ENCODE data around the gene ARL6IP4.

The ARL6IP4 gene

GRCh38 chr12:122948605-122949004 lies 31.9 kb upstream of the ARL6IP4 start:
- Histone ChIP-seq H3K36me3 (ENCODE audit: control insufficient read depth, insufficient read depth, low read length) (no peaks in the 10 kb centered on the region), H3K9ac (ENCODE audit: low read length) (no peak overlapping the region), H3K27me3 (ENCODE audit: control insufficient read depth, insufficient read depth, low read length) (no peaks in the 10 kb centered on the region), H3K4me3 (ENCODE audit: low read length) (no peak overlapping the region), H3K27ac (ENCODE audit: low read depth, low read length) (no peak overlapping the region), H3K4me1 (ENCODE audit: control insufficient read depth, insufficient read depth, low read length) (no peaks in the 10 kb centered on the region)

DNA sequence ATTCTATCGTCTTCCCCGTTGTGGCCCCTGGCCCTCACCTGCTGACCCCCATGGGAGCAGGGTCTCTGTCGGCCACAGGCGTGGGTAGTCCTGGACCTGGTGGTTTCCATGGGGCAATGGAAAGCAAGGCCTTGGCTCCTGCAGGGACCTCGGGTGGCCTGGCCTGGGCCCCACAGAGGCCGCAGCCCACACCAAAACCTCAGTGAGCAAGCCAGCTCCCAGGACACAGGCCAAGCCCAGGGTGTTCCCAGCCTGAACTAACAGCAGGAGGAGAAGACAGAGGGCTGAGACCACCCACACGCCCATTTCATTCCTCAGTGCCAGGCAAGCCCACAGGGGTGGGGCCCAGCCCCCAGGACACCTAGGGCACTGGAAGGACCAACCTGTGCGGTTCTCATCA lies 31.1 kb upstream of the ARL6IP4 start:
- no peaks in the 10 kb centered on the region for H3K36me3 ChIP-seq (ENCODE audit: control insufficient read depth, insufficient read depth, low read length)
- H3K27me3 ChIP-seq (ENCODE audit: control insufficient read depth, insufficient read depth, low read length): no peaks in the 10 kb centered on the region
- no peak overlapping the region for H3K27ac ChIP-seq (ENCODE audit: low read depth, low read length)
- no peak overlapping the region for H3K4me3 ChIP-seq (ENCODE audit: low read length)
- no peak overlapping the region for H3K9ac ChIP-seq (ENCODE audit: low read length)
- no peaks in the 10 kb centered on the region for H3K4me1 ChIP-seq (ENCODE audit: control insufficient read depth, insufficient read depth, low read length)

GRCh38 chr12:122949816-122950675 lies 30.4 kb upstream of the ARL6IP4 start:
- H3K4me3 ChIP-seq (ENCODE audit: low read length): no peak overlapping the region
- no peaks in the 10 kb centered on the region for H3K27me3 ChIP-seq (ENCODE audit: control insufficient read depth, insufficient read depth, low read length)
- no peaks in the 10 kb centered on the region for H3K36me3 ChIP-seq (ENCODE audit: control insufficient read depth, insufficient read depth, low read length)
- H3K27ac ChIP-seq (ENCODE audit: low read depth, low read length): no peak overlapping the region
- no peak overlapping the region for H3K9ac ChIP-seq (ENCODE audit: low read length)
- H3K4me1 ChIP-seq (ENCODE audit: control insufficient read depth, insufficient read depth, low read length): no peaks in the 10 kb centered on the region

- no peaks in the 10 kb centered on the region for H3K27me3 ChIP-seq (ENCODE audit: control insufficient read depth, insufficient read depth, low read length)
- no peak overlapping the region for H3K9ac ChIP-seq (ENCODE audit: low read length)
- H3K4me3 ChIP-seq (ENCODE audit: low read length): no peak overlapping the region
- no peaks in the 10 kb centered on the region for H3K36me3 ChIP-seq (ENCODE audit: control insufficient read depth, insufficient read depth, low read length)
- H3K4me1 ChIP-seq (ENCODE audit: control insufficient read depth, insufficient read depth, low read length): no peaks in the 10 kb centered on the region
- no peak overlapping the region for H3K27ac ChIP-seq (ENCODE audit: low read depth, low read length)
Measured at GRCh38 chr12:122951406-122951805, 29.1 kb upstream of the ARL6IP4 start.

GRCh38 chr12:122951979-122952892 lies 28.2 kb upstream of the ARL6IP4 start:
- Histone ChIP-seq H3K27ac (ENCODE audit: low read depth, low read length) (no peak overlapping the region), H3K9ac (ENCODE audit: low read length) (no peak overlapping the region), H3K27me3 (ENCODE audit: control insufficient read depth, insufficient read depth, low read length) (no peaks in the 10 kb centered on the region), H3K4me1 (ENCODE audit: control insufficient read depth, insufficient read depth, low read length) (no peaks in the 10 kb centered on the region), H3K4me3 (ENCODE audit: low read length) (no peak overlapping the region), H3K36me3 (ENCODE audit: control insufficient read depth, insufficient read depth, low read length) (no peaks in the 10 kb centered on the region)

DNA sequence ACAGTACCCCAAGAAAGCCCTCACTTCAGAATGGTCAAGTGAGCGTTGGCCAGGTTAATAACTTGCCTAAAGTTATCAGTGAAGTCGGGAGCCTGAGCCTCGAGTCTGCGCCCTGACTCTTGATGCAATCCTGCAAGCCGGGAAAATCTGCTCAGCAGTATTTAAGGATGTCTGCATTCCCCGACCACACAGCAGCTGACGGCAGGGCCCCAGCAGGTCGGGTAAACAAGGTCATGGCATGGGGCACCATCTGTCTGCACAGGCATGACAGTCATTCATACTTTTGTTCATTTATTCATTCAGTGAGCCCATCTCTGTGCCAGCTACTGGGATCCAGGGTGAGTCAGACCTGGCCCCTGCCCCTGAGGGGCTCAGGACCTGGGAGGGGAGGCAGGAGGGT lies 25.3 kb upstream of the ARL6IP4 start:
- H3K36me3 ChIP-seq (ENCODE audit: control insufficient read depth, insufficient read depth, low read length): no peaks in the 10 kb centered on the region
- no peaks in the 10 kb centered on the region for H3K4me1 ChIP-seq (ENCODE audit: control insufficient read depth, insufficient read depth, low read length)
- no peak overlapping the region for H3K4me3 ChIP-seq (ENCODE audit: low read length)
- H3K9ac ChIP-seq (ENCODE audit: low read length): no peak overlapping the region
- H3K27me3 ChIP-seq (ENCODE audit: control insufficient read depth, insufficient read depth, low read length): no peaks in the 10 kb centered on the region
- no peak overlapping the region for H3K27ac ChIP-seq (ENCODE audit: low read depth, low read length)

GRCh38 chr12:122956035-122956434 lies 24.4 kb upstream of the ARL6IP4 start:
- Histone ChIP-seq H3K9ac (ENCODE audit: low read length) (no peak overlapping the region), H3K27ac (ENCODE audit: low read depth, low read length) (no peak overlapping the region), H3K27me3 (ENCODE audit: control insufficient read depth, insufficient read depth, low read length) (no peaks in the 10 kb centered on the region)

DNA sequence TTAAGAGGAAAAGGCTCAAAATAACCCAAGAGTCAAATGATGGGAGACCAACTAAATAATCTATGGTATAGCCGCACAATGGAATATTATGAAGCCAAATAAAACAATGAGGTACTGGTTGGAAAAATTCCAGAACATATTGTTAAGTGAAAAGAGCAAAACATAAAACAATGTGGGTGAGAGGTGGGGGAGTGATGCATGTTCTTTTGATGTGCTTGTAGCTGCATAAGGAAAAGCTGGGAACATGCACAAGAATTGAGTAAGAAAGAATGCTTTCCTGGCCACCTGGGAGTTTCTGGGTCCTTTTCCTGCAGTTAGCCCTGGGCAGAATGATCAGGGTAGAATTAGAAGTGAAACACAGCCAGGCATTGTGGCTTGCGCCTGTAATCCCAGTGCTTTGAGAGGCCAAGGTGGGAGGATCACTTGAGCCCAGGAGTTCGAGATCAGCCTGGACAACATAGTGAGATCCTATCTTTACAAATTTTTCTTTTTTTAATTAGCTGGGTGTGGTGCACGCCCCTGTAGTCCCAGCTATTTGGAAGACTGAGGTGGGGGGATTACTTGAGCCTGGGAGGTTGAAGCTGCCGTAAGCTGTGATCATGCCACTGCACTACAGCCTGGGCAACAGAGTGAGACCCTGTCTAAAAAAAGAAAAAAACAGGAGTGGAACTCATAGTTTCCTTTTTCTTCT lies 22.1 kb upstream of the ARL6IP4 start:
- no peaks in the 10 kb centered on the region for H3K27me3 ChIP-seq (ENCODE audit: control insufficient read depth, insufficient read depth, low read length)
- no peak overlapping the region for H3K27ac ChIP-seq (ENCODE audit: low read depth, low read length)
- H3K4me1 ChIP-seq (ENCODE audit: control insufficient read depth, insufficient read depth, low read length): no peaks in the 10 kb centered on the region
- no peak overlapping the region for H3K4me3 ChIP-seq (ENCODE audit: low read length)
- H3K9ac ChIP-seq (ENCODE audit: low read length): no peak overlapping the region
- H3K36me3 ChIP-seq (ENCODE audit: control insufficient read depth, insufficient read depth, low read length): no peaks in the 10 kb centered on the region

More at GRCh38 chr12:122956035-122956434, 24.4 kb upstream of the ARL6IP4 start:
- Histone ChIP-seq H3K4me3 (ENCODE audit: low read length) (no peak overlapping the region), H3K36me3 (ENCODE audit: control insufficient read depth, insufficient read depth, low read length) (no peaks in the 10 kb centered on the region), H3K4me1 (ENCODE audit: control insufficient read depth, insufficient read depth, low read length) (no peaks in the 10 kb centered on the region)

DNA sequence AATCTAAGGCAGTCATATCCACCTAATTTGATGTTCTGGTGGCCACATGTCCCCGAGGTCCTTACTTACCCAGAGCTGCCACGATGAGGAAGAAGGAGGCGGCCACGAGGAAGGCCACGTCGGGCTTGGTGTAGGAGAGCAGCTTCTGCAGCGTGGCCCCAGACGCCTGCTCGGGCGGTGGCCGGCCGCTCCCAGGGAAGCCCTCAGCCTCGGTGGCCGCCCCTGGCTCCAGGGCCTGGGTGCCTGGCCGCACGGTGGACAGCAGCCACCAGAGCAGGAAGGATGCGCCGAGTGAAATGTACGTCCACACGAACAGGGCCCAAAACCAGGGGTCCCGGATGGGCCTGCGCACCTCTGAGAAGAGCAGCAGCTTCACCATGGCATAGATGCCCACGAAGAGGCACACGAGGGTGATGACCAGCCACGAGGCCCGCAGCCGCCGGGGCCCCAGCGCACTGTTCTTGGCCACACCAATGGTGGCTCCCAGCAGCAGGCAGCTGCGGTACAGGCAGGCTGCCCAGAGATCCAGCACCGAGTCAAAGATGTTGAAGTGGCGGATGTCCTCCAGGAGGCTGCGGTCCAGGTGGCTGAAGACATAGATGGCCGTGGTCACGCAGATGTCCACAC lies 20.8 kb upstream of the ARL6IP4 start:
- Histone ChIP-seq H3K4me1 (ENCODE audit: control insufficient read depth, insufficient read depth, low read length) (peaks cover 7% of the 10 kb centered on the region), H3K27ac (ENCODE audit: low read depth, low read length) (no peak overlapping the region), H3K9ac (ENCODE audit: low read length) (no peak overlapping the region), H3K4me3 (ENCODE audit: low read length) (no peak overlapping the region), H3K27me3 (ENCODE audit: control insufficient read depth, insufficient read depth, low read length) (no peaks in the 10 kb centered on the region), H3K36me3 (ENCODE audit: control insufficient read depth, insufficient read depth, low read length) (no peaks in the 10 kb centered on the region)

GRCh38 chr12:122960193-122960569 lies 20.3 kb upstream of the ARL6IP4 start:
- H3K27ac ChIP-seq (ENCODE audit: low read depth, low read length): no peak overlapping the region
- peaks cover 7% of the 10 kb centered on the region for H3K4me1 ChIP-seq (ENCODE audit: control insufficient read depth, insufficient read depth, low read length)
- no peak overlapping the region for H3K9ac ChIP-seq (ENCODE audit: low read length)
- no peak overlapping the region for H3K4me3 ChIP-seq (ENCODE audit: low read length)
- no peaks in the 10 kb centered on the region for H3K36me3 ChIP-seq (ENCODE audit: control insufficient read depth, insufficient read depth, low read length)
- H3K27me3 ChIP-seq (ENCODE audit: control insufficient read depth, insufficient read depth, low read length): no peaks in the 10 kb centered on the region

GRCh38 chr12:122961531-122962329 lies 18.8 kb upstream of the ARL6IP4 start:
- Histone ChIP-seq H3K27ac (ENCODE audit: low read depth, low read length) (no peak overlapping the region), H3K4me1 (ENCODE audit: control insufficient read depth, insufficient read depth, low read length) (peaks cover 10% of the 10 kb centered on the region), H3K27me3 (ENCODE audit: control insufficient read depth, insufficient read depth, low read length) (no peaks in the 10 kb centered on the region), H3K9ac (ENCODE audit: low read length) (no peak overlapping the region), H3K36me3 (ENCODE audit: control insufficient read depth, insufficient read depth, low read length) (no peaks in the 10 kb centered on the region), H3K4me3 (ENCODE audit: low read length) (no peak overlapping the region)
